CD4-positive, alpha-beta T cell (primary cell): Measurements from ENCODE around the gene CLDN3. TPM values are rescaled to one million over a fixed set of nuclear protein-coding genes. Genes with fewer than 3 reads are reported as not detected.

ENCODE experiments used
- ATAC-seq: fragments of 200-7000 bp; cut with Tn5 transposase; one replicate; pipeline ENCODE4 v1.10.0; 2022; ENCODE audit warnings: mild to moderate bottlenecking; ENCODE audit not compliant: poor library complexity
- CTCF ChIA-PET: fragments of 350-600 bp; sonication (Branson Sonifier 250); formaldehyde crosslinking; loops from one replicate; lab custom pipeline; 2021; ENCODE audit warnings: antibody characterized with exemption, inconsistent platforms; lab: Charles Lee
- POLR2A ChIA-PET: fragments of 350-600 bp; sonication (Branson Sonifier 250); formaldehyde crosslinking; loops from one replicate; lab custom pipeline; 2021; ENCODE audit warnings: antibody characterized with exemption, inconsistent platforms; lab: Charles Lee
- DNase-seq, 14 experiments: peaks; one replicate each; pipeline ENCODE4 v3.0.0-alpha.2; 2013 to 2020; ENCODE audit warnings: mixed read lengths in 2 of 14
- H3K27ac ChIP-seq, 2 donors: one replicate each; pipeline versions ENCODE4 v1.5.1 to v1.7.0; 2013; ENCODE audit warnings: low read length in 2 of 2, low read depth in 1 of 2, mild to moderate bottlenecking in 1 of 2
- H3K27me3 ChIP-seq, 2 experiments: 1 replicate in 1 of 2; 2 replicates in 1 of 2; pipeline versions ENCODE4 v1.6.1 to v1.7.0; 2013; ENCODE audit warnings: low read length in 2 of 2, control low read depth in 1 of 2, mild to moderate bottlenecking in 1 of 2, moderate library complexity in 1 of 2; ENCODE audit not compliant: insufficient read depth in 2 of 2, control insufficient read depth in 1 of 2
- H3K36me3 ChIP-seq: one replicate; pipeline ENCODE4 v1.6.1; 2013; ENCODE audit warnings: low read length, control low read depth; ENCODE audit not compliant: insufficient read depth
- H3K4me1 ChIP-seq: one replicate; pipeline ENCODE4 v1.6.1; 2013; ENCODE audit warnings: low read length, control low read depth; ENCODE audit not compliant: insufficient read depth
- H3K4me3 ChIP-seq: one replicate; pipeline ENCODE4 v1.5.1; 2013; ENCODE audit warnings: mild to moderate bottlenecking, low read length, moderate library complexity
- H3K9me3 ChIP-seq, 2 experiments: 1 replicate in 1 of 2; 2 replicates in 1 of 2; pipeline versions ENCODE4 v1.6.1 to v1.7.0; 2013; ENCODE audit warnings: low read length in 2 of 2, mild to moderate bottlenecking in 2 of 2, control low read depth in 1 of 2, moderate library complexity in 1 of 2; ENCODE audit not compliant: control insufficient read depth in 1 of 2, insufficient read depth in 1 of 2
- H3K27ac Mint-ChIP-seq: one replicate; pipeline ENCODE4 v1.8.0; 2020; ENCODE audit warnings: mixed read lengths
- H3K27me3 Mint-ChIP-seq: one replicate; pipeline ENCODE4 v1.8.0; 2021; ENCODE audit warnings: mixed read lengths
- H3K36me3 Mint-ChIP-seq: one replicate; pipeline ENCODE4 v1.8.0; 2021; ENCODE audit warnings: low read depth, mixed read lengths
- H3K4me1 Mint-ChIP-seq: one replicate; pipeline ENCODE4 v1.8.0; 2021; ENCODE audit warnings: low read depth, mixed read lengths
- H3K4me3 Mint-ChIP-seq: one replicate; pipeline ENCODE4 v1.8.0; 2020; ENCODE audit warnings: mild to moderate bottlenecking, mixed read lengths
- H3K9me3 Mint-ChIP-seq: one replicate; pipeline ENCODE4 v1.8.0; 2020; ENCODE audit warnings: mixed read lengths
- CTCF ChIP-seq: fragments of 200-600 bp; IDR thresholded peaks from one replicate; pipeline ENCODE4 v1.8.0; 2022; ENCODE audit warnings: antibody characterized with exemption, mild to moderate bottlenecking
- intact Hi-C, 2 experiments: fragments of 100-400 bp; cut with DNase I in 1 of 2; cut with micrococcal nuclease in 1 of 2; formaldehyde crosslinking; loops; one replicate each; pipeline versions ENCODE4 v1.15.1 to v1.9.0; 2023 to 2025; cut with DNase I, micrococcal nuclease
- total RNA-seq, 174 experiments: library from RNA in 2 of 174; stranded (reverse) in 2 of 174; gene quantifications; one replicate each; pipeline ENCODE4 v1.2.3 and lab custom pipeline; 2021 to 2026

CLDN3 gene
- total RNA-seq, 2 experiments from 2014 or later, result not detected

DNA sequence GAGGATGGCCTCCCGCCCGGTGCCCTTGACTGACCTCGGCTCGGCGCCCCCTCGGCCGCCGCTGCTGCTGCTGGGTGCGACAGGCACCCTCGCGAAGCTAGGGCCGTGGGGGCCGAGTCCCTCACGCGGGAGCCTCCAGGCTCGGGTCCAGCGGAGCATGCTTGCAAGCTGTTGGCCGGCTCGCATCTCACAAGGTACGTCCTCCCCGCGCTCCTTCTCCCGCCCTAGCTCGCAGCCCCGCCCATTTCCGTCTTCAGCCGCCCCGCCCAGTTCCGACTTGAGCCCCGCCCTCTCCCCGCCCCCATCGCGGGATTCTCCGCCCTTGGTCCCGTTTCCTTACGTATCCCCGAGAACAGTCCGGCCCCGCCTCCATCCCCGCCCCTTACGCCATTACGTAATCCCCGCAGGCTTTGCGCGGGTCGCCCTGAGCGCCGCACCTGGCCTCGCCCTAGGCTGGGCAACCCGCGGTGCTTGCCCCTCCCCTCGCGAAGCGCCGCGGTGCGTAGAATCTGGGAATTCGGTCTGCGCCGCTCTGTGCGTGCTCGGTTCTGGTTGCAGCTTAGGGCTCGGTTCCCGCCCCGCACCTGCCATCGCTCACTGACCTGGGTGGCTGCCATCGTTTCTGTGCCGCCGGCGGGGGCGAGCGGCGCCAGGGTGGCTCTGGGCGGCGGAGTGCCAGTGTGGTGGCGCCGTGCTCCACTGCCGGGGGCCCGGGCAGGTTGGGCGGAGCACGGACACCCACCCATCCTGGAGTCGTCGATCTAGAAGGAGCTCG, 31.3 kb downstream of the CLDN3 start, which contains the start of gene ABHD11:
TSS of gene ABHD11 (minus strand) at position 191 of the 775 bp plus-strand sequence. CDS start at position 159, 32 bp downstream.
- Mint-ChIP-seq H3K27ac (peak within 1 kb of the TSS; percentile 92), H3K4me1 (peaks cover 17% of the 10 kb centered on the region), H3K9me3 (no peaks in the 10 kb centered on the region), H3K27me3 (no peaks in the 10 kb centered on the region), H3K36me3 (peaks cover 4% of the 10 kb centered on the region), H3K4me3 (peak within 1 kb of the TSS; percentile 94)
- Histone ChIP-seq H3K4me1 (peaks cover 29% of the 10 kb centered on the region), H3K27ac (peak within 1 kb of the TSS; percentile 69 to 85), H3K36me3 (peaks cover 13% of the 10 kb centered on the region), H3K27me3 (no peaks in the 10 kb centered on the region), H3K9me3 (peaks cover 0 to 5% of the 10 kb centered on the region in 2 experiments), H3K4me3 (peak within 1 kb of the TSS; percentile 86)
- ChIA-PET CTCF (interaction anchor here (0.9 to 2.3 kb wide), 3 partner anchors 13 to 132 kb away, joined by 3 to 9 read pairs (median 4); no protein-coding TSS in a partner anchor), POLR2A (interaction anchor here (0.6 to 2.6 kb wide), 13 partner anchors 10 to 217 kb away, joined by 3 to 14 read pairs (median 5); partner anchors contain the start of genes BAZ1B, BCL7B, METTL27 and STX1A)
- peak; percentile 96 to 100 (median 99) for DNase-seq
- intact Hi-C loops, result loop anchor here (1.0 to 10.0 kb wide), 10 partner anchors 18 to 914 kb away; partner anchors contain the start of genes VPS37D (in 2 of the 2), BAZ1B (in 1 of the 2), EIF4H (in 1 of the 2) and LIMK1 (in 1 of the 2)
- TF ChIP-seq CTCF, result no peak
- ATAC-seq, result peak; percentile 87

DNA sequence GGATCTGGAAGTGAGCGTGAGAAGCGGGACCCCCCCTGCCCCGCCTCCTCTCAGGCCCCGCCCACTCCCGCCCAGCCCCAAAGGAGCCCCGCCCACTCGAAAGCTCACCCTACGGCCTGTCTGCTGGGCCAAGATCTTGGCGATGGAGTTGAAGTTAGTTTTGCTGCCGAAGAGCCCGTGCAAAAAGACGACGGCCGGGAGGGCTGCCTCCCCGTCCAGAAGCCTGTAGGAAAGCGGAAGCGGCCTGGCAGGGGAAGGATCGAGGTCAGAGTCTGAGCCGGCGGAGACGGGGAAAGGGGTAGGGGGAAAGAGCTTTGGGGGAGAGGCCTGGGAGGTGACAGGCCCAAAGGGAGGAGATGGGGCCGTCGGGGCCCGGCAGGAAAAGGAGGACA, 31.9 kb downstream of the CLDN3 start:
- peak overlapping the region; percentile 18 to 85 for H3K27ac ChIP-seq
- H3K4me1 ChIP-seq, result peaks cover 29% of the 10 kb centered on the region
- Mint-ChIP-seq H3K4me3 (peak overlapping the region; percentile 94), H3K9me3 (no peaks in the 10 kb centered on the region), H3K27ac (peak overlapping the region; percentile 92), H3K27me3 (no peaks in the 10 kb centered on the region), H3K4me1 (peaks cover 17% of the 10 kb centered on the region), H3K36me3 (peaks cover 4% of the 10 kb centered on the region)
- no peak for TF ChIP-seq CTCF
- intact Hi-C loops, result loop anchor here (1.0 to 10.0 kb wide), 10 partner anchors 18 to 913 kb away; partner anchors contain the start of genes VPS37D (in 2 of the 2), BAZ1B (in 1 of the 2), EIF4H (in 1 of the 2) and LIMK1 (in 1 of the 2)
- no peak for ATAC-seq
- H3K9me3 ChIP-seq, result peaks cover 0 to 5% of the 10 kb centered on the region in 2 experiments
- CTCF ChIA-PET, result interaction anchor here (0.9 to 2.3 kb wide), 3 partner anchors 13 to 131 kb away, joined by 3 to 9 read pairs (median 4); no protein-coding TSS in a partner anchor
- peak overlapping the region; percentile 86 for H3K4me3 ChIP-seq
- H3K36me3 ChIP-seq, result peaks cover 13% of the 10 kb centered on the region
- DNase-seq, result peak; percentile 43 to 81 (median 58)
- no peaks in the 10 kb centered on the region for H3K27me3 ChIP-seq
- POLR2A ChIA-PET, result interaction anchor here (0.6 to 2.6 kb wide), 13 partner anchors 10 to 216 kb away, joined by 3 to 14 read pairs (median 5); partner anchors contain the start of genes BAZ1B, BCL7B, METTL27 and STX1A
